HepG2 (cell line): ENCODE measurements around the gene ERP44. TPM values are rescaled to one million over a fixed set of nuclear protein-coding genes. Genes with fewer than 3 reads are reported as not detected.

Source experiments
- ATAC-seq: fragments of 200-7000 bp; cut with Tn5 transposase; 3 replicates; pipeline ENCODE4 v1.9.1; 2020; ENCODE audit warnings: mild to moderate bottlenecking, moderate library complexity
- BruUV-seq: library from RNA; stranded (reverse); fragments of 400-500 nt; replicated peaks from 2 replicates; lab custom pipeline; 2021; lab: Mats Ljungman, UMichigan
- CTCF ChIA-PET: fragments of 300-600 bp; formaldehyde crosslinking; extraction: SDS; loops from one replicate; lab custom pipeline; 2021; ENCODE audit warnings: low total read pairs, inconsistent platforms, low intra/inter-chr PET ratio; lab: Yijun Ruan, JAX
- POLR2A ChIA-PET: fragments of 350-600 bp; sonication (Branson Sonifier 250); formaldehyde crosslinking; loops from one replicate; lab custom pipeline; 2020; ENCODE audit warnings: antibody characterized with exemption, inconsistent platforms; lab: Yijun Ruan, JAX
- DNase-seq: peaks from one replicate; pipeline ENCODE4 v3.0.0-alpha.2; 2015; ENCODE audit warnings: low spot score
- FAIRE-seq: peaks from 3 replicates; lab custom pipeline; 2011; peaks lifted over from hg19 to GRCh38; lab: Jason Lieb, UNC
- H2AFZ ChIP-seq: one replicate; pipeline ENCODE4 v1.6.1; 2011; ENCODE audit warnings: low read length, inconsistent platforms
- H3K27ac ChIP-seq: fragments of 300-600 bp; 3 replicates; pipeline ENCODE4 v1.8.0; 2011; ENCODE audit warnings: mixed run types, mild to moderate bottlenecking, mixed read lengths, low read length, inconsistent platforms; ENCODE audit not compliant: insufficient read depth; ENCODE audit errors: extremely low read length
- H3K27me3 ChIP-seq, 2 experiments: fragments of 200-600 bp in 1 of 2; 2 replicates in 1 of 2; 3 replicates in 1 of 2; pipeline versions ENCODE4 v1.6.0 to v1.8.0; 2011; ENCODE audit warnings: low read length in 2 of 2, mild to moderate bottlenecking in 2 of 2, moderate library complexity in 2 of 2, inconsistent platforms in 1 of 2; ENCODE audit not compliant: insufficient read depth in 2 of 2, control insufficient read depth in 1 of 2
- H3K36me3 ChIP-seq, 2 experiments: fragments of 200-600 bp in 1 of 2; replicated peaks in 1 of 2; 2 replicates in 1 of 2; 3 replicates in 1 of 2; pipeline versions ENCODE4 v1.5.1 to v1.8.0; 2011; ENCODE audit warnings: low read length in 2 of 2, inconsistent platforms in 1 of 2; ENCODE audit not compliant: insufficient read depth in 2 of 2, control insufficient read depth in 1 of 2
- H3K4me1 ChIP-seq: 2 replicates; pipeline ENCODE4 v1.5.1; 2012; ENCODE audit warnings: low read length, inconsistent platforms; ENCODE audit not compliant: insufficient read depth
- H3K4me2 ChIP-seq: 2 replicates; pipeline ENCODE4 v1.6.0; 2011; ENCODE audit warnings: low read depth, low read length, inconsistent platforms
- H3K4me3 ChIP-seq, 3 experiments: fragments of 200-600 bp in 1 of 3; sonication (generic), shearing (Covaris generic) in 1 of 3; replicated peaks in 1 of 3; 2 replicates each; pipeline ENCODE4 v1.5.1; 2011 to 2016; ENCODE audit warnings: low read length in 3 of 3, inconsistent platforms in 2 of 3, low read depth in 2 of 3, mild to moderate bottlenecking in 2 of 3, control low read depth in 1 of 3, mixed read lengths in 1 of 3; ENCODE audit not compliant: insufficient read depth in 1 of 3
- H3K79me2 ChIP-seq: one replicate; pipeline ENCODE4 v1.6.1; 2011; ENCODE audit warnings: low read length, inconsistent platforms; ENCODE audit not compliant: insufficient read depth
- H3K9ac ChIP-seq: 2 replicates; pipeline ENCODE4 v1.6.0; 2011; ENCODE audit warnings: mild to moderate bottlenecking, low read depth, low read length, inconsistent platforms; ENCODE audit not compliant: insufficient read depth
- H3K9me3 ChIP-seq: 2 replicates; pipeline ENCODE4 v1.5.1; 2012; ENCODE audit warnings: mild to moderate bottlenecking, low read length
- H4K20me1 ChIP-seq: 2 replicates; pipeline ENCODE4 v1.6.0; 2011; ENCODE audit warnings: inconsistent platforms, mild to moderate bottlenecking, low read length, moderate library complexity; ENCODE audit not compliant: insufficient read depth
- ATF2 ChIP-seq: sonication (generic); formaldehyde crosslinking; IDR thresholded peaks from 2 replicates; pipeline ENCODE4 v1.4.0; 2020; ENCODE audit warnings: missing genetic modification reagents
- MYPOP ChIP-seq: sonication (generic); formaldehyde crosslinking; IDR thresholded peaks from 2 replicates; pipeline ENCODE4 v1.8.1; 2023; ENCODE audit warnings: mild to moderate bottlenecking, moderate library complexity, missing genetic modification reagents
- SP2 ChIP-seq: sonication (generic); formaldehyde crosslinking; IDR thresholded peaks from 2 replicates; pipeline ENCODE4 v1.5.1; 2020; ENCODE audit warnings: mild to moderate bottlenecking, missing genetic modification reagents
- ZNF646 ChIP-seq: sonication (generic); formaldehyde crosslinking; IDR thresholded peaks from 2 replicates; pipeline ENCODE4 v1.9.0; 2021; ENCODE audit warnings: mild to moderate bottlenecking, missing genetic modification reagents
- WGBS: methylation state at CpG from one replicate; pipeline ENCODE4 v1.1.6; 2017; ENCODE audit warnings: low lambda C conversion rate; 5-methylcytosine and 5-hydroxymethylcytosine counted together
- in situ Hi-C: cut with HindIII; loops from 2 replicates; pipeline ENCODE4 v1.10.0; 2017; ENCODE audit warnings: low pct_unique_long_range_greater_than_20kb; ENCODE audit not compliant: extremely low pct_ligation_motif_present
- intact Hi-C: fragments of 100-400 bp; cut with micrococcal nuclease; formaldehyde crosslinking; loops from one replicate; pipeline ENCODE4 v1.10.0; 2022; ENCODE audit not compliant: unreplicated experiment
- polyA plus RNA-seq, 8 experiments: library from polyadenylated mRNA; depleted of rRNA in 3 of 8; stranded (reverse) in 7 of 8; unstranded in 1 of 8; fragments of >200 nt; fragmentation: Illumina TruSeq in 4 of 8; extraction: Trizol in 4 of 8; gene quantifications; 2 replicates each; pipeline versions ENCODE4 v1.2.1 to v1.2.3, GENCODE V29; 2011 to 2016; ENCODE audit warnings: low read depth in 4 of 8, missing spikeins in 1 of 8, mixed read lengths in 1 of 8; ENCODE audit not compliant: insufficient read depth in 1 of 8
- total RNA-seq, 5 experiments: library from RNA; depleted of rRNA; stranded (reverse); fragments of >200 nt; fragmentation: Illumina TruSeq; extraction: Trizol; gene quantifications; 2 replicates each; pipeline ENCODE4 v1.2.3, GENCODE V29; 2016; ENCODE audit warnings: low read depth in 1 of 5

ERP44 gene
- total and polyA plus RNA-seq, 2 of the 13 experiments (the other 11 are each of a cell fraction or from before 2014, with no cell fraction given), result 8.9 to 13.8 TPM

DNA sequence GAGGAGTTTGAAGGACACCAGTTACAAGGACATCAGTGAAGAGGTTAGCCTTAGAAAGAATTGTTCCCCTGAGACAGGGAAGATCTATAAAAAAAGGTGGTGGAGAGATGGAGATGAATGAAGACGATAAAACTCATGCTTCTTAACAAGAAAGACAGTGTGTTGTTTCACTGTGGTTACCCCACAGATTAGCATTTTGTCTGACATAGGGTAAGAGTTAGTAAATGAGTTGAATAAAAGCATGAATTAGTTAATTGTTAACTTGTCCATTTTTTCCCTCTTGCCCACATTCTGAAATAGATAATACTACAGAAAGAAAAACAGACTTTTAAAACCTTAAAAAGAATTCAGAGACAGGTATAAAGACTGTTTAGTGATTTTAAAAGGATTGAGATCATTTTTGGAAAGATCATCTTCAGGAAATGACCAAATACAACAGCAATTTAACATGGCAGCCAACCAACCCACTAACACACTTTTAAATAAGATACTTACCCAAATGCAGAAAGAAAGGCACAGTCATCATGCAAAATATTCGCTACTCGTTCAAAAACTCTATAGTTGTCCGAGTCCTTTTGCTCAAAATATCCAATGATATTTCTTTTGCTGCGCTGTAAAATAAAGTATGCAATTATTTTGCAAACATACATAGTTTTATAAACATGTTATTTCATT lies 78.5 kb downstream of the ERP44 start:
- no peaks in the 10 kb centered on the region for H3K9me3 ChIP-seq
- TF ChIP-seq ATF2 (CRISPR knock-in tag) (no peak), MYPOP (CRISPR knock-in tag) (no peak), SP2 (no peak), ZNF646 (no peak)
- no peaks in the 10 kb centered on the region for H3K27me3 ChIP-seq
- no peak overlapping the region for H3K9ac ChIP-seq
- in situ Hi-C loops, result loop anchor here (10.0 to 25.0 kb wide), 3 partner anchors 195 to 833 kb away; no protein-coding TSS in a partner anchor
- no peaks in the 10 kb centered on the region for H3K79me2 ChIP-seq
- H3K4me2 ChIP-seq, result no peak overlapping the region
- 100% methylated on average over 5 of the region's 5 CpGs for WGBS
- H3K4me1 ChIP-seq, result no peaks in the 10 kb centered on the region
- ChIA-PET POLR2A (no interaction called here), CTCF (no interaction called here)
- BruUV-seq, result no TSS peak
- no peak for FAIRE-seq
- peaks cover 3 to 25% of the 10 kb centered on the region in 2 experiments; a peak in 3 of 5 replicates for H3K36me3 ChIP-seq
- no peak overlapping the region for H3K27ac ChIP-seq
- no peak for ATAC-seq
- DNase-seq, result no peak
- no peaks in the 10 kb centered on the region for H4K20me1 ChIP-seq
- H3K4me3 ChIP-seq, result no peak overlapping the region
- H2AFZ ChIP-seq, result no peak overlapping the region
- intact Hi-C loops, result no loop called here
